IPS-NIHi11 (cell line): ENCODE measurements around the gene SP4.
"Not testable (repeated sequence)": the region's sequence is repeated elsewhere in the genome, so short reads cannot be mapped to it uniquely, and the experiment has no call there.

ENCODE experiments used
- DNase-seq: peaks from one replicate; pipeline ENCODE4 v3.0.0; 2012; ENCODE audit warnings: mixed read lengths, low spot score

SP4 gene

GRCh38 chr7:21526007-21526406, 98.1 kb downstream of the SP4 start:
- DNase-seq: no peak

GRCh38 chr7:21526448-21526847, 98.6 kb downstream of the SP4 start:
- no peak for DNase-seq

DNA sequence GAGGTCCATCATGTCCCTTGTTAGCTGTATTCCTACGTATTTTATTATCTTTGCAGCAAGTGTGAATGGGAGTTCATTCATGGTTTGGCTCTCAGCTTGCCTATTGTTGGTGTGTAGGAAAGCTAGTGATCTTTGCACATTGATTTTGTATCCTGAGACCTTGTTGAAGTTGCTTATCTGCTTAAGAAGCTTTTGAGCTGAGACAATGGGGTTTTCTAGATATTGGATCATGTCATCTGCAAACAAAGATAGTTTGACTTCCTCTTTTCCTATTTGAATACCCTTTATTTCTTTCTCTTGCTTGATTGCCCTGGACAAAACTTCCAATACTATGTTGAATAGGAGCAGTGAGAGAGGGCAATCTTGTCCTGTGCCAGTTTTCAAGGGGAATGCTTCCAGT, 104.6 kb downstream of the SP4 start:
- not testable (repeated sequence) for DNase-seq

GRCh38 chr7:21533646-21534045, 105.8 kb downstream of the SP4 start:
- DNase-seq: not testable (repeated sequence)

GRCh38 chr7:21536445-21537118, 108.7 kb downstream of the SP4 start:
- DNase-seq: not testable (repeated sequence)

GRCh38 chr7:21538936-21539495, 111.1 kb downstream of the SP4 start:
- no peak for DNase-seq

DNA sequence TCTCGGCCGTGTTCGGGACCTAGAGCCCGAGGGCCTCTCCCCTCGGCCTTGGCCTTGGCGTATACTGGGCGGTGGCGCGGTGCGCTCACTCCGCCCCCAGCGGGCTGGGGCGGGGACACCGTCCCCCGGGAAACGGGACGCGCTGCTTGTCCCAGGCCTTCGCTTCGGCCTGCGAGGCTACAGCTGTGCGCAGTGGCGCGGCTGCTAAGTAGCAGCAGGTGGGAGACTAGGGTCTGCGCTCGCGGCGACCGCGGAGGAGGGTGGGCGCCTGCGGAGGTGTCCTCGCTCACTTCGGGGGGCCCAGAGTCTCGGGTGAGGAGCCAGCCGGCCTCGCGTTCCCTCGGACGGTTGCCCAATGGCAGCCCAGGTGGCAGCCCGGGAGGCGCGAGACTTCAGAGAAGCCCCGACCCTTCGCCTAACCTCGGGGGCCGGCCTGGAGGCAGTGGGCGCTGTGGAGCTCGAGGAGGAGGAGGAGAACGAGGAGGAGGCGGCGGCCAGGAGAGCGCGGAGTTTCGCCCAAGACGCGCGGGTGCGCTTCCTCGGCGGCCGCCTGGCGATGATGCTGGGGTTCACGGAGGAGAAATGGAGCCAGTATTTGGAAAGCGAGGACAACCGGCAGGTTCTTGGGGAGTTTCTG, 115.1 kb downstream of the SP4 start, which contains the start of gene DNAH11:
DNAH11 (plus strand) TSS at position 149 of the 637 bp plus-strand sequence; CDS start at position 356, 207 bp downstream.
- DNase-seq: peak; percentile 87

GRCh38 chr7:21543528-21544302, 115.8 kb downstream of the SP4 start:
- DNase-seq: peak; percentile 26

- no peak for DNase-seq
Measured at GRCh38 chr7:21544303-21544656, 116.4 kb downstream of the SP4 start.

- no peak for DNase-seq
Measured at GRCh38 chr7:21544715-21545114, 116.8 kb downstream of the SP4 start.

- no peak for DNase-seq
Measured at GRCh38 chr7:21547501-21547900, 119.6 kb downstream of the SP4 start.

GRCh38 chr7:21548491-21548890, 120.6 kb downstream of the SP4 start:
- DNase-seq: no peak

DNA sequence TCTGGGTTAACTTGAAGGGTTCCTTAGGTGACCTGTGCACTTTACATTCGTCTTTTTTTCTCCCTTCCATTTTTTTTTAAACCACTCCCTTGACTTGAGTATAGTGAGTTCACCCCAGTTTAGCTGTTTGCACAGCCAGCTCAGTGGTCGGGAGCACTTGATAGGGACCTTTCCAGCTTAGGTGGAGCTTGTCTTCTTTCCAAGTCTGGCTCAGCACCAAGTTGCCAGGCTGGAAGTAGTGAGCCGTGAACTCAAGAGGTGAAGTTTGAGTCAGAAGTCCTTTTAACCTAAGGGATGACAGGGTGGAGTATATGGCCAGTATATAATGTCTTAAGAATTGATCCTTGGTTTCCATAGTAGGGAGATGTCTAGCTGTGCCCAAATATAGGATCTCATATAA, 122.2 kb downstream of the SP4 start:
- DNase-seq: no peak

DNA sequence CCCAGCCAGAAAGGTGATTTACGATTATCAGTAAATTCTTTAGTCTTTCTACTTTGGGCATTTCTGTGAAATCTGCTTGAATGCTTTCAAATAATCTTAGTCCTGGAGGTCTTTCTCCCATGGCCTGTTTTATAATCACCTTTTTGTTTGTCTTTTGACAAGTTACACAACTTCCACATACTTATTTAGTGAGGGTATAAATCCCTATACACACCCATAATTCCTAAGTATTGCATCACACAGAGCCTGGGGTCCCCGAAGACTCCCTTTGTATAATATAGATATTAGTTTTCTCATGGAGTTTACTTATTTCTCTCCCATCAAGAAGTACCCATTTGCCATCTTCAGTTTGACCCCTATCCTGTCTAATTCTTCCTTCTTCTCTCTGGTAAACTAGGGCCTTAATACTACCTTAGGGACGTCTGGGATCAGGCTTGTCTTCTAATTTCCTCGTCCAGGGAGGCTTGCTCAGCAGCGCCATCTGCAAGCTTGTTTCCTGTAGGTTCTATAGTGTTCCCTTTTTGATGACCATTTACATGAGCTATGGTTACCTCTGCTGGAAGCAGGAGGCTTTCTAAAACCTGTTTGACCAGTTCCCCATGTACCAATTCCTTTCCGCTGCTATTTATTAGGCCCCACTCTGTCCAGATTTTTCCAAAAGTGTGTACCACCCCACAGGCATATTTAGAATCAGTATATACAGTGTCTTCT, 123.1 kb downstream of the SP4 start:
- DNase-seq: peak; percentile 49

GRCh38 chr7:21562385-21562784, 134.5 kb downstream of the SP4 start:
- DNase-seq: no peak
